Activated CD4-positive, alpha-beta T cell treated with anti-CD3 and anti-CD28 coated beads for 36 hours (primary cell): ENCODE data around the gene ZNF276. TPM values are rescaled to one million over a fixed set of nuclear protein-coding genes. Genes with fewer than 3 reads are reported as not detected.

Experiments
- ATAC-seq: fragments of 200-7000 bp; cut with Tn5 transposase; one replicate; pipeline ENCODE4 v1.10.0; 2021; ENCODE audit warnings: mild to moderate bottlenecking, moderate library complexity
- CTCF ChIA-PET: fragments of 350-600 bp; sonication (Branson Sonifier 250); formaldehyde crosslinking; loops from one replicate; lab custom pipeline; 2021; ENCODE audit warnings: antibody characterized with exemption; lab: Charles Lee
- POLR2A ChIA-PET: fragments of 350-600 bp; sonication (Branson Sonifier 250); formaldehyde crosslinking; loops from one replicate; lab custom pipeline; 2021; ENCODE audit warnings: antibody characterized with exemption, inconsistent platforms; lab: Charles Lee
- DNase-seq: peaks from one replicate; pipeline ENCODE4 v3.0.0-alpha.2; 2020
- H3K27ac Mint-ChIP-seq: one replicate; pipeline ENCODE4 v1.8.0; 2021; ENCODE audit warnings: mixed read lengths
- H3K27me3 Mint-ChIP-seq: one replicate; pipeline ENCODE4 v1.8.0; 2021; ENCODE audit warnings: mixed read lengths
- H3K36me3 Mint-ChIP-seq: one replicate; pipeline ENCODE4 v1.8.0; 2021; ENCODE audit warnings: low read depth, mixed read lengths
- H3K4me1 Mint-ChIP-seq: one replicate; pipeline ENCODE4 v1.8.0; 2021; ENCODE audit warnings: mixed read lengths
- H3K4me3 Mint-ChIP-seq: one replicate; pipeline ENCODE4 v1.8.0; 2021; ENCODE audit warnings: mild to moderate bottlenecking, moderate library complexity, mixed read lengths
- H3K9me3 Mint-ChIP-seq: one replicate; pipeline ENCODE4 v1.8.0; 2021; ENCODE audit warnings: low read depth, mixed read lengths
- intact Hi-C, 2 experiments: fragments of 100-400 bp; cut with DNase I in 1 of 2; cut with micrococcal nuclease in 1 of 2; formaldehyde crosslinking; loops; one replicate each; pipeline versions ENCODE4 v1.14.2 to v1.15.1; 2022 to 2024; cut with DNase I, micrococcal nuclease
- total RNA-seq, 2 experiments: library from RNA; stranded (reverse); gene quantifications; one replicate each; pipeline ENCODE4 v1.2.3, GENCODE V29; 2021

Gene ZNF276
- total RNA-seq, 2 experiments from 2014 or later = 21.3 to 24.8 TPM

DNA sequence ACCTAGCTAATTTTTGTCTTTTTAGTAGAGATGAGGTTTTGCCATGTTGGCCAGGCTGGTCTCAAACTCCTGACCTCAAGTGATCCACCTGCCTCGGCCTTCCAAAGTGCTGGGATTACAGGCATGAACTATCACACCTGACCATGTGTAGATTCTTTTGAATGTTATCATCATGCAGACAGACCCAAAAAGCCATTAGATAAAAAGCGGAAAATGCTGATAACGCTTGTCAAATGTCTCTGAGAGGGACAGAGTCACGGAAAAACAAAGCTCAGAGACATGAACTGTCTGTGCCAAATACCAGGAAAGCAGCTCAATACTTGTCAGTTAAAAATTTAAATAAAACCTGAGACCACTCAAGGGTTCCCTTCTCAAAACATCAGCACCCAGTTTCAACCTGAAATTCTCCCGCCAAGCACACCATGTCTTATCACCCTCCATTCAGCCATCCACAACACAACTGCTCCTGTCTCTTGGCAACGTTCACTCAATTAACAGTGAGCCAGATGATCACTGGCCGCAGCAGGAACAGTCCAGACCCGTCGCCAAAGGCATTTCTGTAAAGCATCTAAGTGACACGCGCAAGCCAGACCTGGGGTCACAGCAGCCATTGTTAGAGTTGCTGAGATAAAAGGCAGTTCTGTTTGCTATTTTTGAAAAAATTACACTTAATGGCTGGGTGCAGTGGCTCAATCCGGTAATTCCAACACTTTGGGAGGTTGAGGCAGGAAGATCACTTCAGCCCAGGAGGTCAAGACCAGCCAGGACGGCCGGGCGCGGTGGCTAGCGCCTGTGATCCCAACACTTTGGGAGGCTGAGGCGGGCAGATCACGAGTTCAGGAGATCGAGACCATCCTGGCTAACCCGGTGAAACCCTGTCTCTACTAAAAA is 65.4 kb downstream of the ZNF276 start:
- CTCF ChIA-PET = interaction anchor here (0.6 to 0.7 kb wide), 3 partner anchors 74 to 123 kb away, joined by 3 read pairs; no protein-coding TSS in a partner anchor
- intact Hi-C loops = no loop called here
- Mint-ChIP-seq H3K27ac (peak overlapping the region; percentile 38), H3K36me3 (peaks cover 63% of the 10 kb centered on the region), H3K4me1 (peaks cover 23% of the 10 kb centered on the region), H3K9me3 (no peaks in the 10 kb centered on the region), H3K27me3 (no peaks in the 10 kb centered on the region), H3K4me3 (no peak overlapping the region)
- POLR2A ChIA-PET = no interaction called here
- DNase-seq (no peak), ATAC-seq (no peak)

- no peak overlapping the region for H3K27ac Mint-ChIP-seq
- POLR2A ChIA-PET = no interaction called here
These were observed 66.0 kb downstream of the ZNF276 start for GRCh38 chr16:89787365-89787805.

More at GRCh38 chr16:89787365-89787805, 66.0 kb downstream of the ZNF276 start:
- Mint-ChIP-seq H3K36me3 (peaks cover 67% of the 10 kb centered on the region), H3K4me3 (no peak overlapping the region), H3K4me1 (peaks cover 23% of the 10 kb centered on the region), H3K9me3 (no peaks in the 10 kb centered on the region), H3K27me3 (no peaks in the 10 kb centered on the region)
- CTCF ChIA-PET = no interaction called here
- intact Hi-C loops = no loop called here
- no peak for DNase-seq
- no peak for ATAC-seq

Other genes with a start within 250 kb of the ZNF276 start
- 100 to 1,000 TPM; 144 to 145 TPM for gene ANKRD11, start 231.0 kb upstream of the ZNF276 start, total RNA-seq
- 10 to 100 TPM; 68.6 to 76.7 TPM for gene SPG7, start 213.1 kb upstream of the ZNF276 start, total RNA-seq
- 1,000 to 10,000 TPM; 2,518 to 3,038 TPM for gene RPL13, start 160.9 kb upstream of the ZNF276 start, total RNA-seq
- 10 to 100 TPM; 17.3 to 18.7 TPM for gene CPNE7, start 145.8 kb upstream of the ZNF276 start, total RNA-seq
- not detected for gene DPEP1, start 107.9 kb upstream of the ZNF276 start, total RNA-seq
- 10 to 100 TPM; 37.9 to 67.3 TPM for gene CHMP1A, start 63.8 kb upstream of the ZNF276 start, total RNA-seq
- gene SPATA33, start 63.7 kb upstream of the ZNF276 start, total RNA-seq = 10 to 100 TPM in 1 of 2 experiments, 1 to 10 TPM in 1; 6.8 to 11.6 TPM
- gene CDK10, start 34.8 kb upstream of the ZNF276 start, total RNA-seq = 10 to 100 TPM; 78.1 to 89.8 TPM
- gene SPATA2L, start 19.8 kb upstream of the ZNF276 start, total RNA-seq = 1 to 10 TPM; 4.9 to 6.5 TPM
- 1 to 10 TPM; 2.0 to 2.6 TPM for gene VPS9D1, start 639 bp upstream of the ZNF276 start, total RNA-seq
- 10 to 100 TPM; 91.5 to 94.4 TPM for gene FANCA, start 95.1 kb downstream of the ZNF276 start, total RNA-seq
- gene SPIRE2, start 106.9 kb downstream of the ZNF276 start, total RNA-seq = 1 to 10 TPM; 1.1 to 1.5 TPM
- gene TCF25, start 152.1 kb downstream of the ZNF276 start, total RNA-seq = 100 to 1,000 TPM; 122 to 133 TPM
- 1 to 10 TPM; 1.2 to 2.0 TPM for gene MC1R, start 197.3 kb downstream of the ZNF276 start, total RNA-seq
- gene TUBB3, start 201.8 kb downstream of the ZNF276 start, total RNA-seq = under 1 TPM; 0.40 to 0.43 TPM
- 10 to 100 TPM; 21.1 to 25.9 TPM for gene DEF8, start 227.2 kb downstream of the ZNF276 start, total RNA-seq